ENCODE data around the gene MATN3. TPM values are rescaled to one million over a fixed set of nuclear protein-coding genes. Genes with fewer than 3 reads are reported as not detected.

The MATN3 gene
- total RNA-seq, 4 donors from 2014 or later = 0.11 to 1.5 (median 0.60) TPM

DNA sequence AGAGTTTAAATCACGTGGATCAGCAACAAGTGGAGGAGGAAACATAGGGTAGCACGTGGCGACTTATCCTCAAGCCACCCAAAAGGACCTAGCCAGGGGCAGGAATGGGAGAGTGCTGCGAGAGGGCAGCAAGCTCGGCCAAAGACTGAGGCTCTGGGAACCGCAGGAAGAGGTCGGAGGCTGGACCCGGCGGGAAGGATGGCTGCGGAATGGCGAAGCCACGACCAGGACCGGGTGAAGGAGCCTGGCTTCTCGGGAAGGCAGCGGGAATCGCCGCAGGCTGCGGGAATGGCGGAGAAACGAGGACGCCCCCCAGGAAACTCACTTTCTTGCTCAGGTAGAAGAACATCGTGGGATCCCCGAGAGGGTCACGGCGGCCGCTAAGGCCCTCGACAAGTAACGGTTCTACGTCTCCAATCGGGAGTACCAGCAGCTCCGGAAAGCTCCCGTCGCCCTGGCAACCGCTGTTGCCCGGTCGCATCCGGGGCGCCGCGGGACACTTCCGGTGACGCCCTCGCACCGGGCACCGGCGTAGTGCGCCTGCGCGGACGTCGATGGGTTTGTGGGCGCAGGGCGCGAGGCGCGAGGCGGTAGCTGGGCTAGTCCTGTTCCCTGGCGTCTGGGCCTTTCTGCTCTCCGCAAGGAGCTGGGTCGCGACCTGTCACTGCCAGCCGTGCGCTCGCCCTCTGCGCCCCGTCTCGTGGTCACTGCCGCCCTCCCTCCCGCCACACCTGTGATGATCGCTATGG is 22.6 kb downstream of the MATN3 start, which contains the start of gene WDR35:
TSS of gene WDR35 (minus strand) at position 439 of the 749 bp plus-strand sequence. CDS start at position 349, 90 bp downstream.
- intact Hi-C loops (cut with DNase I; ENCODE audit: low total_unique reads) = no loop called here
- no peak for TF ChIP-seq POLR2A (IDR thresholded peaks at IDR 0.05)
- TF ChIP-seq, protein P1, sequence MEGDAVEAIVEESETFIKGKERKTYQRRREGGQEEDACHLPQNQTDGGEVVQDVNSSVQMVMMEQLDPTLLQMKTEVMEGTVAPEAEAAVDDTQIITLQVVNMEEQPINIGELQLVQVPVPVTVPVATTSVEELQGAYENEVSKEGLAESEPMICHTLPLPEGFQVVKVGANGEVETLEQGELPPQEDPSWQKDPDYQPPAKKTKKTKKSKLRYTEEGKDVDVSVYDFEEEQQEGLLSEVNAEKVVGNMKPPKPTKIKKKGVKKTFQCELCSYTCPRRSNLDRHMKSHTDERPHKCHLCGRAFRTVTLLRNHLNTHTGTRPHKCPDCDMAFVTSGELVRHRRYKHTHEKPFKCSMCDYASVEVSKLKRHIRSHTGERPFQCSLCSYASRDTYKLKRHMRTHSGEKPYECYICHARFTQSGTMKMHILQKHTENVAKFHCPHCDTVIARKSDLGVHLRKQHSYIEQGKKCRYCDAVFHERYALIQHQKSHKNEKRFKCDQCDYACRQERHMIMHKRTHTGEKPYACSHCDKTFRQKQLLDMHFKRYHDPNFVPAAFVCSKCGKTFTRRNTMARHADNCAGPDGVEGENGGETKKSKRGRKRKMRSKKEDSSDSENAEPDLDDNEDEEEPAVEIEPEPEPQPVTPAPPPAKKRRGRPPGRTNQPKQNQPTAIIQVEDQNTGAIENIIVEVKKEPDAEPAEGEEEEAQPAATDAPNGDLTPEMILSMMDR (IDR thresholded peaks at IDR 0.05) = no peak
- 1 to 2% methylated on average over 34 to 52 of the region's 70 CpGs for WGBS, 2 donors
- peak; percentile 77 to 96 for DNase-seq (ENCODE audit: low spot score in 2 of 2)
- H3K4me3 ChIP-seq (ENCODE audit: low read depth, poor library complexity, severe bottlenecking) = peak within 1 kb of the TSS; percentile 76

DNA sequence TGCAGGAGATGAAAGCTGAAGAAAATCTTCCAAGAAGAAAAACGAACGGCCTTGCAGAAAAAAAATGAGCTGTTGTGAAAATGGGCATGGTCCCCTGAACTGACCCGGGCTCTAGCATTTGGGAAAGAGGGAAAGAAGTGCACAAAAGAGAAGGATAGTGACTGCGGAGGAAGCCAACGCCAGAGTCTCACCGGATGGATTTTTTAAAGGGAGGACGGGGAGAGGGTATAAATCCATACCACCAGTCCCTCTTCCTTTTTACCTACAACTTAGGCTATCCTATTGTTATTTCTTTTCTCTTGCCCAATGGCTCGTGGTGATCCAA is 23.2 kb downstream of the MATN3 start:
- intact Hi-C loops (cut with DNase I; ENCODE audit: low total_unique reads) = no loop called here

DNA sequence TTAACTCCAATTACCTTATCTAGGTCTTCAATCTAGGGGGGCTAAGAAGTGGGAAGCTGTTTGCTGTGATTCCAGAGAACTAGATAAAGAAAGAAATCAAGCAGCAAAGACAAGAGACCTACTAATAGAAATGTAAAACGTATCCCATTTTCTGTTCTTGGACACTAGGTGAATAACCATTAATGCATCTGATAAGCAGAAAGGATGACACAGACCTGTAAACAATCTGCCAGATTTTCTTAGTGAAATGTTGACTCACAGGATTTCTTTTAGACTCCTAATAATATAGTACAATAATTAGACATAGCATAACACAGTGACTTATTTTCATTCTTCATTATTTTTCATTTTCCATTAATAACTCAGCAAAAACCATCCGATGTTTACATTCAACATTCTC is 23.9 kb downstream of the MATN3 start:
- TF ChIP-seq POLR2A (IDR thresholded peaks at IDR 0.05) = no peak
- TF ChIP-seq, protein P1 (IDR thresholded peaks at IDR 0.05) = no peak
- intact Hi-C loops (cut with DNase I; ENCODE audit: low total_unique reads) = no loop called here
- WGBS, 2 donors = 77 to 82% methylated on average over 2 of the region's 2 CpGs
- no peak for DNase-seq (ENCODE audit: low spot score in 2 of 2)
- no peak overlapping the region for H3K4me3 ChIP-seq (ENCODE audit: low read depth, poor library complexity, severe bottlenecking)

More for the DNA sequence above, 23.2 kb downstream of the MATN3 start:
- TF ChIP-seq POLR2A (IDR thresholded peaks at IDR 0.05) = no peak
- TF ChIP-seq, protein P1 (IDR thresholded peaks at IDR 0.05) = no peak
- DNase-seq (ENCODE audit: low spot score in 2 of 2) = no peak
- 8% methylated on average over 8 of the region's 8 CpGs for WGBS, 2 donors
- H3K4me3 ChIP-seq (ENCODE audit: low read depth, poor library complexity, severe bottlenecking) = peak overlapping the region; percentile 76

GRCh38 chr2:19987936-19988335 is 24.5 kb downstream of the MATN3 start:
- intact Hi-C loops (cut with DNase I; ENCODE audit: low total_unique reads) = no loop called here
- no peak for DNase-seq (ENCODE audit: low spot score in 2 of 2)
- no peak overlapping the region for H3K4me3 ChIP-seq (ENCODE audit: low read depth, poor library complexity, severe bottlenecking)
- WGBS, 2 donors = 91 to 95% methylated on average over 5 of the region's 5 CpGs
- no peak for TF ChIP-seq POLR2A (IDR thresholded peaks at IDR 0.05)

DNA sequence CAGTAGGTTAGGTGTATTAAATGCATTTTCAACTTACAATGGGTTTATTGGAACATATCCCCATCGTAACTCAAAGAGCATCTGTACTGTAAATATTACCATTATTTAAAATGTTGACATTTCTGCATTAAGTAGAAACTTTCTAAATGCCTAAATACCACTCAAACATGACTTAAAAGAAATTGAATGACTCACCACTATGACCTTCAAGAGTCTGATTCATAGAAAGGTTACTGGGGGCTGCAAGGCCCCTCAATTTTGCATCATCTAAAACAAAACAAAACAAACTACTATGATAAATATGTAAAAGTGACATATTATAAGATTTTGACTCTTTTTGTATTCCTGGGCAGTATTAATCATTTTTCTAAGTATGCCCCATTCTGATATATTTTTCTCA is 30.2 kb downstream of the MATN3 start:
- WGBS, 2 donors = 92 to 100% methylated on average over 1 of the region's 1 CpG
- TF ChIP-seq, protein P1 (IDR thresholded peaks at IDR 0.05) = no peak
- TF ChIP-seq POLR2A (IDR thresholded peaks at IDR 0.05) = no peak
- H3K4me3 ChIP-seq (ENCODE audit: low read depth, poor library complexity, severe bottlenecking) = no peak overlapping the region
- no peak for DNase-seq (ENCODE audit: low spot score in 2 of 2)
- intact Hi-C loops (cut with DNase I; ENCODE audit: low total_unique reads) = no loop called here

DNA sequence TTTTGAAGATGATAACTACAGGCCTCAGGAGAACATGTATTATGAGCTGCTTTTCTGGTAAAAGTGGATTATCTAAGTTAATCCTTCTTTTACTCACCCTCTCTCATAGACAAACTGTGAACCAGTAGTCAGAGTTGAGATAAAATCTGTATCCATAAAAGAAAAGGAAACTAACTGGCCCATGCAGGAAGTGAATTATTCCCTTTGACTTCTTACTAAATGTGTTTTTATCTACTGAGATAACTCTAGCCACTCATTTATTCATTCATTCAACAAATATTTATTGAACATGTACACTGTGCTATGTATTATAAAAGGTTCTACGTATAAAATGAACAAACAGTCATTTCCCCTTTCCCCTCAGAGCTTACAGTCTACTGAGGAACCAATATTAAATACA is 32.5 kb downstream of the MATN3 start:
- no peak overlapping the region for H3K4me3 ChIP-seq (ENCODE audit: low read depth, poor library complexity, severe bottlenecking)
- no peak for TF ChIP-seq POLR2A (IDR thresholded peaks at IDR 0.05)
- TF ChIP-seq, protein P1 (IDR thresholded peaks at IDR 0.05) = no peak
- intact Hi-C loops (cut with DNase I; ENCODE audit: low total_unique reads) = no loop called here
- DNase-seq (ENCODE audit: low spot score in 2 of 2) = no peak
- 71 to 77% methylated on average over 1 of the region's 1 CpG for WGBS, 2 donors

Data from lower leg skin (tissue), 4 donors.